ENCODE data around the gene GCNA. TPM values are rescaled to one million over a fixed set of nuclear protein-coding genes. Genes with fewer than 3 reads are reported as not detected.

The GCNA gene
- total RNA-seq, 1 experiment from 2014 or later, result 1.0 TPM

DNA sequence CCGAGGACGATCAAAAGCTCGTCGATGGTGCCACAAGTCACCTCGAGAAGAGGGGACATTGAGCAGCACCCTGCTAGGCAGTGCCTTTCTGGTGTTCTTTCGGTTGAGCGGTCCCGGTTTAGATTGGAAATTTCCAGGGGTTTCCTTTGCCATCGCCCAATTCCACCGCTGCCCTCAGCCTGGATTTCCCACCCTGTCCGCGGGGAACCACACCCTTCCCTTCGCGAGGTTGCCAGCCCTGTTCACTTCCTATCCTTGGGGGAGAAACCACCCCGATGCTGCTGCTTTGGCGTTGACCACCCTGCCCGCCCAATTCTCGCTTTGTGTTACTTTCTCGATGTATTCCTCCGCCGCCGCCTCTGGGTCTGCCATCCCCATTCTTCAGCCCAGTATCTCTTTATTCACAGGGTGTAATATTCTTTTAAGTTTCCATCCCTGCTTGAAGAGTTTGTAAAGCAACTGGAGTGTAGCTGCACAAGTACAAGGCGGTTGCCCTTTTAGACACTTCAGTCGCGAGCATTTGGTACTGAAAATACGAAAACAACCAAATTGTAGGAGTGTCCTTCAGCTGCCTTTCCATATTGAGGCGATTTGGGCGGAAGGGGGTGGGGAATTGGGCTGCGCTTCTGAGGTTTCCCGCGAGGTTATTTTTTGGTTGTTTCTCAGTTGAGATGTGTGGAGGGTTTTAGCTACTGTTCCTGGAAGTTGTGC is 44.2 kb upstream of the GCNA start:
- DNase-seq (ENCODE audit: low spot score) (peak; percentile 16), ATAC-seq (no peak)
- ChIA-PET CTCF (interaction anchor here (0.7 kb wide), 1 partner anchor 70 kb away, joined by 3 read pairs; no protein-coding TSS in a partner anchor), POLR2A (interaction anchor here (0.6 to 1.4 kb wide), 2 partner anchors 251 to 466 kb away, joined by 3 to 4 read pairs; partner anchors contain the start of genes NONO and SNX12)
- Mint-ChIP-seq H3K36me3 (peaks cover 21% of the 10 kb centered on the region), H3K27me3 (ENCODE audit: low read depth) (no peaks in the 10 kb centered on the region), H3K4me1 (peaks cover 25% of the 10 kb centered on the region), H3K27ac (peak overlapping the region; percentile 98), H3K9me3 (peaks cover 11% of the 10 kb centered on the region), H3K4me3 (peak overlapping the region; percentile 95)
- TF ChIP-seq HMGXB4 (CRISPR knock-in tag; IDR thresholded peaks at IDR 0.05) (0 out of 2 replicates have a peak, but pooled peaks have one; percentile 37), ZNF281 (CRISPR knock-in tag; IDR thresholded peaks at IDR 0.05) (no peak)

- Mint-ChIP-seq H3K36me3 (peaks cover 21% of the 10 kb centered on the region), H3K27ac (no peak overlapping the region), H3K9me3 (peaks cover 3% of the 10 kb centered on the region; the same call in 1 of the 2 replicates), H3K27me3 (ENCODE audit: low read depth) (no peaks in the 10 kb centered on the region), H3K4me3 (peak overlapping the region; percentile 95), H3K4me1 (peaks cover 30% of the 10 kb centered on the region)
- CTCF ChIA-PET, result interaction anchor here (0.7 kb wide), 1 partner anchor 69 kb away, joined by 3 read pairs; no protein-coding TSS in a partner anchor
- TF ChIP-seq FOXK1 (CRISPR knock-in tag; IDR thresholded peaks at IDR 0.05), result no peak
- no peak for TF ChIP-seq ZMAT4 (CRISPR knock-in tag; IDR thresholded peaks at IDR 0.05)
- POLR2A ChIA-PET, result interaction anchor here (0.6 kb wide), 1 partner anchor 467 kb away, joined by 3 read pairs; the partner anchor contains the start of gene SNX12
- DNase-seq (ENCODE audit: low spot score), result no peak
- ATAC-seq, result no peak
These were observed 43.3 kb upstream of the GCNA start for GRCh38 chrX:71534773-71535544.

DNA sequence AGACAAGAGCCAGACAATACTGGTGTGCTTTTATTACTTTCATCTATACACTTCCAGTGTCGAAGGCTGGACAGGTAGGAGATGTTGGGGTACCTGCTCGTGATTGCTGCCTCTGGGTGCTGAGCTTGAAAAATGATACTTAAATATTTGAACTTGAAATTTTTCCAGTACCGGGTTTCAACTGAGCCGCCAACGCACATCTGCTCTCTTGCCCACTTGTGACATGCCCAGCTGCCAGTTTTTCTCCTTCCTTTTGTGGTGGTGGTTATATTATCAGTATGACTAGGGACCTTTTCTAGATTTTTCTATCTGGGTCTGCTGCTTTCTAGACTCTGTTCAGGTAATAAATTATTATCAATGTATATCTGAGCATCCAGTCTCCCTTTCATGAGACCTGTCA is 42.0 kb upstream of the GCNA start:
- Mint-ChIP-seq H3K9me3 (no peaks in the 10 kb centered on the region), H3K4me3 (peak overlapping the region; percentile 51), H3K4me1 (peaks cover 37% of the 10 kb centered on the region), H3K27ac (peak overlapping the region; percentile 70), H3K27me3 (ENCODE audit: low read depth) (no peaks in the 10 kb centered on the region), H3K36me3 (peaks cover 19% of the 10 kb centered on the region)
- ChIA-PET CTCF (no interaction called here), POLR2A (no interaction called here)
- ATAC-seq, result no peak
- no peak for DNase-seq (ENCODE audit: low spot score)
- TF ChIP-seq AR (CRISPR knock-in tag; IDR thresholded peaks at IDR 0.05), result no peak
- no peak for TF ChIP-seq OVOL2 (CRISPR knock-in tag; IDR thresholded peaks at IDR 0.05; ENCODE audit: borderline replicate concordance)
- no peak for TF ChIP-seq NR1H2 (CRISPR knock-in tag; IDR thresholded peaks at IDR 0.05)
- TF ChIP-seq ZBTB21 (CRISPR knock-in tag; IDR thresholded peaks at IDR 0.05; ENCODE audit: borderline replicate concordance), result no peak
- TF ChIP-seq CDX4 (CRISPR knock-in tag; IDR thresholded peaks at IDR 0.05; ENCODE audit: borderline replicate concordance), result no peak
- TF ChIP-seq, protein P1, sequence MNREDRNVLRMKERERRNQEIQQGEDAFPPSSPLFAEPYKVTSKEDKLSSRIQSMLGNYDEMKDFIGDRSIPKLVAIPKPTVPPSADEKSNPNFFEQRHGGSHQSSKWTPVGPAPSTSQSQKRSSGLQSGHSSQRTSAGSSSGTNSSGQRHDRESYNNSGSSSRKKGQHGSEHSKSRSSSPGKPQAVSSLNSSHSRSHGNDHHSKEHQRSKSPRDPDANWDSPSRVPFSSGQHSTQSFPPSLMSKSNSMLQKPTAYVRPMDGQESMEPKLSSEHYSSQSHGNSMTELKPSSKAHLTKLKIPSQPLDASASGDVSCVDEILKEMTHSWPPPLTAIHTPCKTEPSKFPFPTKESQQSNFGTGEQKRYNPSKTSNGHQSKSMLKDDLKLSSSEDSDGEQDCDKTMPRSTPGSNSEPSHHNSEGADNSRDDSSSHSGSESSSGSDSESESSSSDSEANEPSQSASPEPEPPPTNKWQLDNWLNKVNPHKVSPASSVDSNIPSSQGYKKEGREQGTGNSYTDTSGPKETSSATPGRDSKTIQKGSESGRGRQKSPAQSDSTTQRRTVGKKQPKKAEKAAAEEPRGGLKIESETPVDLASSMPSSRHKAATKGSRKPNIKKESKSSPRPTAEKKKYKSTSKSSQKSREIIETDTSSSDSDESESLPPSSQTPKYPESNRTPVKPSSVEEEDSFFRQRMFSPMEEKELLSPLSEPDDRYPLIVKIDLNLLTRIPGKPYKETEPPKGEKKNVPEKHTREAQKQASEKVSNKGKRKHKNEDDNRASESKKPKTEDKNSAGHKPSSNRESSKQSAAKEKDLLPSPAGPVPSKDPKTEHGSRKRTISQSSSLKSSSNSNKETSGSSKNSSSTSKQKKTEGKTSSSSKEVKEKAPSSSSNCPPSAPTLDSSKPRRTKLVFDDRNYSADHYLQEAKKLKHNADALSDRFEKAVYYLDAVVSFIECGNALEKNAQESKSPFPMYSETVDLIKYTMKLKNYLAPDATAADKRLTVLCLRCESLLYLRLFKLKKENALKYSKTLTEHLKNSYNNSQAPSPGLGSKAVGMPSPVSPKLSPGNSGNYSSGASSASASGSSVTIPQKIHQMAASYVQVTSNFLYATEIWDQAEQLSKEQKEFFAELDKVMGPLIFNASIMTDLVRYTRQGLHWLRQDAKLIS (CRISPR knock-in tag; IDR thresholded peaks at IDR 0.05; ENCODE audit: borderline replicate concordance), result no peak
- TF ChIP-seq CREM (CRISPR knock-in tag; IDR thresholded peaks at IDR 0.05), result no peak
- TF ChIP-seq ZNF423 (CRISPR knock-in tag; IDR thresholded peaks at IDR 0.05), result no peak
- TF ChIP-seq, protein P2, sequence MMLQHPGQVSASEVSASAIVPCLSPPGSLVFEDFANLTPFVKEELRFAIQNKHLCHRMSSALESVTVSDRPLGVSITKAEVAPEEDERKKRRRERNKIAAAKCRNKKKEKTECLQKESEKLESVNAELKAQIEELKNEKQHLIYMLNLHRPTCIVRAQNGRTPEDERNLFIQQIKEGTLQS (CRISPR knock-in tag; conservative IDR thresholded peaks at IDR 0.05), result no peak

Measured in WTC11 (cell line).